WTC11 (cell line): ENCODE data around the gene NPAS2. TPM values are rescaled to one million over a fixed set of nuclear protein-coding genes. Genes with fewer than 3 reads are reported as not detected.

ENCODE experiments used
- ATAC-seq: fragments of 200-7000 bp; cut with Tn5 transposase; 2 replicates; pipeline ENCODE4 v1.10.0; 2021; ENCODE audit warnings: mild to moderate bottlenecking, moderate library complexity
- CTCF ChIA-PET: fragments of 300-600 bp; sonication (Branson Sonifier 250); formaldehyde crosslinking; loops from one replicate; lab custom pipeline; 2021; ENCODE audit warnings: antibody characterized with exemption; lab: Charles Lee
- POLR2A ChIA-PET: fragments of 350-600 bp; sonication (Branson Sonifier 250); formaldehyde crosslinking; loops from one replicate; lab custom pipeline; 2021; ENCODE audit warnings: antibody characterized with exemption; lab: Charles Lee
- DNase-seq: peaks from one replicate; pipeline ENCODE4 v3.0.0; 2021; ENCODE audit warnings: low spot score
- H3K27ac Mint-ChIP-seq: 2 replicates; pipeline ENCODE4 v1.8.0; 2021; ENCODE audit warnings: mixed read lengths
- H3K27me3 Mint-ChIP-seq: 2 replicates; pipeline ENCODE4 v1.8.0; 2021; ENCODE audit warnings: low read depth, mild to moderate bottlenecking, moderate library complexity, mixed read lengths
- H3K36me3 Mint-ChIP-seq: 2 replicates; pipeline ENCODE4 v1.8.0; 2021; ENCODE audit warnings: mixed read lengths
- H3K4me1 Mint-ChIP-seq: 2 replicates; pipeline ENCODE4 v1.8.0; 2022; ENCODE audit warnings: mixed read lengths
- H3K4me3 Mint-ChIP-seq: 2 replicates; pipeline ENCODE4 v1.8.0; 2021; ENCODE audit warnings: mild to moderate bottlenecking, moderate library complexity, mixed read lengths
- H3K9me3 Mint-ChIP-seq: 2 replicates; pipeline ENCODE4 v1.8.0; 2021; ENCODE audit warnings: mixed read lengths
- CDX4 ChIP-seq: fragments of 250-450 bp; sonication (Bioruptor Pico); IDR thresholded peaks from 2 replicates; pipeline ENCODE4 v1.9.0; 2021; ENCODE audit warnings: moderate library complexity, mild to moderate bottlenecking, inconsistent platforms, borderline replicate concordance
- CREB1 ChIP-seq: sonication (generic); formaldehyde crosslinking; IDR thresholded peaks from 2 replicates; pipeline ENCODE4 v1.8.0; 2023; ENCODE audit warnings: mild to moderate bottlenecking, missing genetic modification reagents
- CREM ChIP-seq: sonication (generic); formaldehyde crosslinking; IDR thresholded peaks from 2 replicates; pipeline ENCODE4 v1.8.1; 2022; ENCODE audit warnings: mild to moderate bottlenecking, missing genetic modification reagents, moderate library complexity
- ERG ChIP-seq: fragments of 250-450 bp; sonication (Bioruptor Pico); IDR thresholded peaks from 2 replicates; pipeline ENCODE4 v1.8.0; 2021; ENCODE audit warnings: mild to moderate bottlenecking
- IRF1 ChIP-seq: sonication (generic); formaldehyde crosslinking; IDR thresholded peaks from 2 replicates; pipeline ENCODE4 v1.8.0; 2023; ENCODE audit warnings: missing genetic modification reagents
- JAZF1 ChIP-seq: fragments of 250-450 bp; sonication (Bioruptor Pico); IDR thresholded peaks from 2 replicates; pipeline ENCODE4 v1.9.0; 2021; ENCODE audit warnings: moderate library complexity, mild to moderate bottlenecking, inconsistent platforms
- NFATC4 ChIP-seq: fragments of 250-450 bp; sonication (Bioruptor Pico); IDR thresholded peaks from 2 replicates; pipeline ENCODE4 v1.9.0; 2021; ENCODE audit warnings: mild to moderate bottlenecking
- NR3C1 ChIP-seq: sonication (generic); formaldehyde crosslinking; conservative IDR thresholded peaks from 2 replicates; pipeline ENCODE4 v1.8.1; 2023; ENCODE audit warnings: low read depth, mild to moderate bottlenecking, missing genetic modification reagents
- RORB ChIP-seq: fragments of 250-450 bp; sonication (Bioruptor Pico); IDR thresholded peaks from 2 replicates; pipeline ENCODE4 v1.9.0; 2021; ENCODE audit warnings: mild to moderate bottlenecking
- STAT6 ChIP-seq: sonication (generic); formaldehyde crosslinking; conservative IDR thresholded peaks from 2 replicates; pipeline ENCODE4 v1.8.1; 2023; ENCODE audit warnings: mild to moderate bottlenecking, low read depth, missing genetic modification reagents, moderate library complexity
- USF1 ChIP-seq: sonication (generic); formaldehyde crosslinking; IDR thresholded peaks from 2 replicates; pipeline ENCODE4 v1.8.0; 2022; ENCODE audit warnings: mild to moderate bottlenecking, missing genetic modification reagents
- USF2 ChIP-seq: sonication (generic); formaldehyde crosslinking; IDR thresholded peaks from 2 replicates; pipeline ENCODE4 v1.8.1; 2023; ENCODE audit warnings: mild to moderate bottlenecking, missing genetic modification reagents, moderate library complexity
- ZBTB21 ChIP-seq: sonication (generic); formaldehyde crosslinking; IDR thresholded peaks from 2 replicates; pipeline ENCODE4 v1.8.1; 2023; ENCODE audit warnings: mild to moderate bottlenecking, missing genetic modification reagents, borderline replicate concordance
- ZBTB43 ChIP-seq: sonication (generic); formaldehyde crosslinking; IDR thresholded peaks from 2 replicates; pipeline ENCODE4 v1.8.1; 2023; ENCODE audit warnings: mild to moderate bottlenecking, missing genetic modification reagents
- ZMAT4 ChIP-seq: fragments of 250-450 bp; sonication (Bioruptor Pico); IDR thresholded peaks from 2 replicates; pipeline ENCODE4 v1.9.0; 2021; ENCODE audit warnings: mild to moderate bottlenecking
- ZNF416 ChIP-seq: fragments of 250-450 bp; sonication (Bioruptor Pico); IDR thresholded peaks from 2 replicates; pipeline ENCODE4 v1.9.0; 2021; ENCODE audit warnings: mild to moderate bottlenecking, inconsistent platforms
- ZNF512 ChIP-seq: sonication (generic); formaldehyde crosslinking; IDR thresholded peaks from 2 replicates; pipeline ENCODE4 v1.8.1; 2022; ENCODE audit warnings: missing genetic modification reagents, borderline replicate concordance
- total RNA-seq: library from RNA; stranded (reverse); gene quantifications from 3 replicates; pipeline ENCODE4 v1.2.3, GENCODE V29; 2021

Gene NPAS2
- total RNA-seq, 1 experiment from 2014 or later = 2.6 TPM

- CTCF ChIA-PET = interaction anchor here (1.5 kb wide), 1 partner anchor 10 kb away, joined by 7 read pairs; no protein-coding TSS in a partner anchor
- TF ChIP-seq CREB1 (CRISPR knock-in tag) (no peak), IRF1 (CRISPR knock-in tag) (no peak), ZMAT4 (CRISPR knock-in tag) (no peak), ZBTB21 (no peak), USF1 (CRISPR knock-in tag) (no peak), CDX4 (CRISPR knock-in tag) (no peak), USF2 (CRISPR knock-in tag) (no peak), CREM (CRISPR knock-in tag) (no peak), ZNF416 (no peak), ERG (CRISPR knock-in tag) (no peak), NR3C1 (no peak), JAZF1 (CRISPR knock-in tag) (no peak), ZNF512 (no peak), RORB (CRISPR knock-in tag) (no peak), NFATC4 (no peak), ZBTB43 (CRISPR knock-in tag) (no peak)
- TF ChIP-seq, all 79 proteins: peak for 0
- H3K9me3 Mint-ChIP-seq = no peaks in the 10 kb centered on the region
- no peaks in the 10 kb centered on the region for H3K36me3 Mint-ChIP-seq
- DNase-seq (no peak), ATAC-seq (no peak)
- H3K27me3 Mint-ChIP-seq = no peaks in the 10 kb centered on the region
- peaks cover 3% of the 10 kb centered on the region; the same call in 1 of the 2 replicates for H3K4me1 Mint-ChIP-seq
- POLR2A ChIA-PET = no interaction called here
- H3K4me3 Mint-ChIP-seq = no peak overlapping the region
- no peak overlapping the region for H3K27ac Mint-ChIP-seq
Measured at GRCh38 chr2:100928235-100928634, 108.3 kb downstream of the NPAS2 start.

GRCh38 chr2:100929147-100929546 is 109.2 kb downstream of the NPAS2 start:
- DNase-seq = no peak
- CTCF ChIA-PET = interaction anchor here (1.1 to 1.5 kb wide), 2 partner anchors 10 to 11 kb away, joined by 7 read pairs; no protein-coding TSS in a partner anchor
- H3K4me3 Mint-ChIP-seq = no peak overlapping the region
- peaks cover 3% of the 10 kb centered on the region; the same call in 1 of the 2 replicates for H3K4me1 Mint-ChIP-seq
- ATAC-seq = no peak
- no peaks in the 10 kb centered on the region for H3K9me3 Mint-ChIP-seq
- POLR2A ChIA-PET = no interaction called here
- H3K27me3 Mint-ChIP-seq = no peaks in the 10 kb centered on the region
- H3K36me3 Mint-ChIP-seq = no peaks in the 10 kb centered on the region
- H3K27ac Mint-ChIP-seq = no peak overlapping the region
- TF ChIP-seq STAT6 = no peak
